Adipose tissue (tissue), 3 donors: ENCODE results near the gene SFMBT1. TPM values are rescaled to one million over a fixed set of nuclear protein-coding genes. Genes with fewer than 3 reads are reported as not detected.

Source experiments
- H3K27ac ChIP-seq: one replicate; pipeline ENCODE4 v1.5.1; 2013; ENCODE audit warnings: low read depth, low read length
- WGBS, 3 donors: extraction: QIAGEN DNeasy Blood & Tissue Kit; methylation state at CpG; one replicate each; pipeline ENCODE4 v1.1.7; 2013; 5-methylcytosine and 5-hydroxymethylcytosine counted together
- polyA plus RNA-seq, 3 donors: library from polyadenylated mRNA; stranded (reverse); fragments of 200-250 nt; gene quantifications; one replicate each; pipeline ENCODE4 v1.2.3, GENCODE V29; 2013
- donor health status: healthy with polysubstance abuse.
- donor health status: Bipolar disorder and iron deficiency.
- donor health status: healthy.

Gene SFMBT1
- polyA plus RNA-seq, 3 donors = 1.9 to 5.2 (median 3.1) TPM

DNA sequence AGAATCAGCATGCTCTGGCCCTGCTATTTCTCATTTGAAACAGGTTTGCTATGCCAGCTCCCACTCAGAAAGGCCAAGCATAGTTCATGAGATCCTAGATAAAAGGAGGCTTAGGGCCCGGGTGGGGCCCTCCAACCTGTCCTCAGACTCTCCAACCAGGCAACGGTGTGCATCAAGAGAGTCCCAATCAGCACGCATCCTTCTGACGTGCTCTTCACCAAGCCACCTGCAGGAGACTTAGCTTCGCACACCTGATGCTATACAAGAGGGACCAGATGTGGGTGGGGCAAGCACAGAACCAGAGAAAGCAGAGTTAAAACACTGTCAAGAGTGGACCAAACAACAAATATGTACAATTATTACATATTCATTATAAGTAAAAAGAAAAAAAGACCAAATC lies 165.8 kb downstream of the SFMBT1 start:
- H3K27ac ChIP-seq = no peak overlapping the region
- WGBS, 3 donors = 90 to 96% (median 96%) methylated on average over 5 of the region's 5 CpGs

DNA sequence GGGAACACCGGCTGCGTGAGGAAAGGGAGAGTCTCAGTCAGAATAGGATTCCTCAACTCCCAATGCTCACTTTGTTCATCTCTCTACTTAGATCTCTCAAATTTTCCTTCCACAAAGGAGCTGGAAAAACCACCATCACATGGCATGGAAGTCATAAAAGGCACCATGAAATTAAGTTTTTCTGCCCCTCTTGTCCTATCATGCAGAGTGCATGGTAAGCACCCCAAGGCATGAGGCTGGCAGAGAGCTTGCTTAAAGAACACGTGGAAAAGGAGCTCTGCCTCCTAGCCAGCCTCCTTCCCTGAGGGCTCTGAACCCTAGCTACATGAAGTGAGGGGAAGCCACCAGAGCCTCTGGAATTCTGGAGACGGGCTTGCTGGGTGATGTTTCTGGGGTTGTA lies 166.3 kb downstream of the SFMBT1 start:
- no peak overlapping the region for H3K27ac ChIP-seq
- 92 to 96% (median 95%) methylated on average over 4 of the region's 4 CpGs for WGBS, 3 donors

DNA sequence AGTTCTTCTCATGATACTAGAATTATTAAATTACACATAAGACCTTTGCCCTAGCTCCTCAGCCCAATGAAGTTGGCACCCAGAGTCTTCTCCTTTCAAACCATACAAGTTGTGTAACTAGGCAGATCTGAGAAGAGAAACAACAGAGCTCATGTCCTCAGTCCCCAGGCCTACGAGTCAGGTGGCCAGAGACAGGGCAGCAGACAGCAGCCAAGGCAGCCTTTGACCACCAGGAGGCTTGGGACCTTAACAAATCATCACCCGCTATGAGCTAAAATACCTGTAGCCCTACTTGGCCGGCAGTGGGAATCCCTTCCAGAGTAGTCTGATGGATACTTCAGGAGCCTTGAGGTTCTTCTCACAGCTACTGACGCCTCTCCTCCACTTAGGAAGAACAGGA lies 166.8 kb downstream of the SFMBT1 start:
- no peak overlapping the region for H3K27ac ChIP-seq
- 92 to 99% (median 96%) methylated on average over 4 of the region's 4 CpGs for WGBS, 3 donors

DNA sequence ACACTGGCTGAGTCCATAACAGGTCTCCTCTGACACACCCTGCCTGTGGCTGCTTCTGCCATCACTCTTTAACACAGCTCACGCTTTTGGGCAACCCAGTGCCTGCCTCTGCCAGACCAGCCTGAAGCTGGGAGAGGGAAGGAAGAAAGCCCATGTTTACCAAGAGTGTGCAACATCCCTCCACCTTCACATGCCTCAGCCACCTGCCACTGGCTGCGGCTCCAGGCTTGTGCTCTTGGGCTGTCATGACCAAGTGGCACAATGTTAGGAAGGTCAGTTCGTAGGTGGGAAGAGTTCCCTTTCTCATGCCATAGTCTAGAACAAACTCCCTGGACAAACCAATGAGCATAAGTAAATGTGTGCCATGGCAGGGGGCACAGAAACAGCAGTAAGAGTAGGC lies 168.8 kb downstream of the SFMBT1 start:
- no peak overlapping the region for H3K27ac ChIP-seq
- WGBS, 3 donors = 60 to 78% (median 69%) methylated on average over 3 of the region's 3 CpGs

DNA sequence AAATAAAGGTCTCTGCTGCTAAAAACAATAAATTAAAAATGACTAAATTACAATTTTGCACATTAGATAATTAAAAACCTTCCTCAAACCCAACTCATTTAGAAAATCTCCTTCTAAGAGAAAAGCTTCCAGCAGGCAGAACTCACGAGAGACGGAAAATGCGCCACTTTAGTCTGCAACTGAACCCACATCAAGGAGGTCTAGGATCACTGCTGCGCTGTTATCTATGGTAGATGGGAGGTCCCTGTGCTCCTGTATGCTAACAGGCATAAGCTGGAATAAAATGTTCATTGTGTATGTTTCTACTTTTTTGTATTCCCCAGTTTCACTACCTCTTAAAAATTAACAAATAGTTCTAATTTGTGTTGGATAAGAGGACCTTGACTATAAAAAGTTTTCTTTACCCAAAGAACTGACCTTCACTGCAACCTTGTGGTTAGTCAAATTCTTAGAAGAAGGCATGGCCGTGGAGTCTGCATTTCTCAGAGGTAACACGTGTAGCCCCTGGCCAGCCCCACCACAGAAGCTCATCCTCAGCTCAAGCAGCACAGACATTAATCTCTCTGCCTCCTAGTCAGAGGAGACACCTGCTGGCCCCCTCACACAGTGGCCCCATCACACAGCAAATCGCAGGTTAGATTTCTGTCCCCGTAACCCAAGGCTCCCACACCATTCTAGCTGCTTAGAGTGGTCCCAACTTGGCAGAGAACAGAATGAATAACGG lies 170.8 kb downstream of the SFMBT1 start:
- H3K27ac ChIP-seq = no peak overlapping the region
- 83 to 91% (median 87%) methylated on average over 9 of the region's 9 CpGs for WGBS, 3 donors

DNA sequence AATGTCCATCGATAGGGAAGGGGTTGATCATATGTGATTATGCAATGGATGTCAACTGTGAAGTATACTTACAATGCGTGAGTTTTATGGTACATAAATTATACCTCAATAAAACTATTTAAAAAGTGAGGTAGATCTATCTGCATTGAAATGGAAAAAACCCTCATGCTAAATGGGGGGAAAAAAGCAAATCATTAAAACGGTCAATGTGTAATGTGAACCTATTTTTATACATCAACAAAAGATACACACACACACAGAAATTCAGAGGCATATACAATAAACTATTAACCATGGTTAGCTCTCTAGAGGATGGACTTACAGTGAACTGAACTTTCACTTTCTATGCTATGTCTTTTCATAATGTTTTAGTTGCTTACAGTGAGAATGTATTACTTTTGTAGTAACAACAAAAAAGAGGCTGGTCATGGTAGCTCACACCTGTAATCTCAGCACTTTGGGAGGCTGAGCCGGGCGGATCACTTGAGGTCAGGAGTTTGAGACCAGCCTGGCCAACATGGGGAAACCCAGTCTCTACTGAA lies 171.6 kb downstream of the SFMBT1 start:
- 76 to 82% (median 80%) methylated on average over 5 of the region's 5 CpGs for WGBS, 3 donors
- H3K27ac ChIP-seq = no peak overlapping the region

DNA sequence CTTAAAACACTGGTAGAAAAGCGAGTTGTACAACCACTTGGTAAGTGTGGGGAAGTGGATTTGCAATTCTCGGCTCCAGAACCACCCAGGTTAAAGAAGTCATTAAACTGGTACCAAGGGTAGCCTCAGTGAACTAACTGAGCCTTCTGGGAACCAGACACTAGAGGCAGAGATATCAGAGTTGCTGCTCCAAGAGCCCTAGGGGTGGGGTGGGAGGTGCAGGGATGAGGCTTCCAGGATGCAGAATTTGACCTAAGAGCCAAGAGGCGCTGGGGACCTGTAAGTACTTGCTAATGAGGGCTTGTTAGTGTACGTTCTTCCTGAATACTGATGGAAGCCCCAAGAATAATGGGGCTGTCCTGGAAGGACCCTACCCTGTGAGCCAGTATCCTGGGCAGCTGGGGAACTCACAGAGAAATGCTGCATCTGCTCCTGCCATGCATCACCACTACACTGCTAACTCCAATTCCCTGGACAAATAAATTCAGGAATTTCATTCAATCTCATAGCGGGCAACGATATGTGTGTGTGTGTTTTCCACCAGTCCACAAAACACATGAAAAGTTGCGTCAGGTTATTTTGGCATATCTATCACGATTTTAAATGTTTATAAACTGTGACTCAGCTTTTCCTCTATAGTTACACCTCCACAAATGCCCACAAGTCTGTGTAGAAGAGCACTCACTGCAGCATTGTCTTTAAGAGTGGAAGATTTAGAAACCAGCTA lies 172.3 kb downstream of the SFMBT1 start:
- no peak overlapping the region for H3K27ac ChIP-seq
- WGBS, 3 donors = 67 to 72% (median 69%) methylated on average over 8 of the region's 8 CpGs

DNA sequence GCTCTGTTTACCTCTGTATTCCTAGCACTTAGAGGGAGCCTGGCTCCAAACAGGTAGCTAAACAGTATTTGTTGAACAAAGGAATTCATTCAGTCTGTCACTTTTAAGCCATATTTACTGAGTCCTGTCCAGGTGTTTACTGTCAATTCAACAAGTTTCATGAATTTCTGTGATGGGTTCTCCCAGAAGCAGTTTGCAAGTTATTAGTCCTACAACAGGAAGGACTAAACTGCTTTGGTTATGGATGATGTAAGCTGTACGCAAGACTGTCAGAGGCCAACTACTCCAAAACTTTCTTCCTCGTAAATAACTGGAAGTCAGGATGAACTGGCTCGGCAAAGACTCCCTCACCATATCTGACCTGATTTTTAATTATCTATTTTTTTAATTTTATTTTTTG lies 173.6 kb downstream of the SFMBT1 start:
- no peak overlapping the region for H3K27ac ChIP-seq
- 67 to 86% (median 69%) methylated on average over 3 of the region's 3 CpGs for WGBS, 3 donors

DNA sequence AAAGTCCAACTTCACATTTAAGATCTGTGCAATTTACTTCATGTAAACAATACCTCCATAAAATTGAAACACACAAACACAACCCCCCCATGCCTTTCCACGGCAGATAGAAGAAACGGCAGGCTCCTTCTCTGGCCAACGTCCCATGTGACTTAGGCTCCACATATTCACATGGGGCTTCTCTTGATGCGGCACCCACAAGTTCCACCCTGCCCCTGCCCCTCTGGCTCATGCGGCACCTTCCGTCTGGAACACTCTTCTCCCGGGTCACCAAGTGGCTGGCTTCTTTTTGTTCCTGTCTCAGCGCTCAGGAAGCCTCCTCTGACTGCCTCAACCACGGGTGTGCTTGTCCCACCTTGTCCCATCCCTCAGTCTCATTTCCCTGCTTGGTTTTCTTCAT lies 174.1 kb downstream of the SFMBT1 start:
- no peak overlapping the region for H3K27ac ChIP-seq
- 75 to 79% (median 76%) methylated on average over 9 of the region's 9 CpGs for WGBS, 3 donors

DNA sequence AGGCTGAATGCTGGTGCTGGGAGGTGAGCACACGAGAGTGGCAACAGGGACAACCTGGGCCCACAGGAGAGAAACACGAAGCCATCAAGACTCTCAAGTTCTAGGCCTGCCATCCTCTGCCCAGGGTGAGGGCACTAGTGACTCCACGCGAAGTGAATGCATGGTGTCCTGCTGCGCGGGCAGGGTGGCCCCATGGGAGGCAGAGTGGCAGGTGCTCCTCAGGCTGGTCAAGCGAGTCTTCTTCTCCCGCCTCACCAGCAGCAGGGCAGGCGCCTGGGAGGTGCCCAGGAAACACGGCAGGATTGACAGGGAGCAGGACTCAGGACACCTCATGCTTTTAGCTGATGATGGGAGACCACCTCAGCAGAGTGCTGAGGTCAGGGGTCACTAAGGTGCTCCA lies 175.4 kb downstream of the SFMBT1 start:
- WGBS, 3 donors = 93 to 96% (median 95%) methylated on average over 10 of the region's 10 CpGs
- no peak overlapping the region for H3K27ac ChIP-seq

DNA sequence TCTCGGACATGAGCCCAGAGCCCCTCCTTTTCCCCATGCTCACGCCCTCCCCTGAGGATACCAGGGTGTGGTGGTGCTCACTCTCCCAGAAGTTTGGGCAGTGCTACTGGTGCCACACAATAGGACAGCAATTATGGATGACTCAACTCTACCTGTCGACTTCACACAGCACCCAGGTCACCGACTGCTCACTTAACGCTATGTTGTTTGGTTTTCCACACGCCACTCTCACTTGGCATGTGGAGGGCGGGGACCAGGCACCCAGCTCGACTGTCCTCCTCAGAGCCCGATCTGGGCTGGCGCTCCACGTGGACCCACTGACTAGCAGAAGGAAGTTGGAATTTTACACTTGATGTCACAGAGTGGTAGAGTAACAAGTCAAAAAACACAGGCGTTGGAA lies 179.4 kb downstream of the SFMBT1 start:
- 91 to 96% (median 96%) methylated on average over 12 of the region's 12 CpGs for WGBS, 3 donors
- no peak overlapping the region for H3K27ac ChIP-seq

DNA sequence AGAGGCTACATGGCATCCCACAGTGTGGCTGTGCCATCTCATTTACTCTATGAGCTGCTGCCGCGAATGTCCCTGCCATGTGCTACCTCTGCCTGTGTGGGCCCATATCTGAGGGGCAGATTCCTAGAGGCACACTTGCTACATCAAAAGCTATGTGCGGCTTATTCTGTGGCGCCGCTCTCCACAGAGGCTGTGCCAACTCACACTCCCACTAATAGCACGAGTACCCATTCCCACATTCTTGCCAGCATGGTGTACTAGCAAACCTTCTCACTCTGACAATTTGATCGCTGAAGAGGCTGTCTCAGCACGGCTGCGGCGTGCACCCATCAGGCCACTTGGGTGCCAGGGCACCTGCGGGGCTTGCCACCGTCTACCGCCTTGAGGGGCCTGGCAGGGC lies 179.9 kb downstream of the SFMBT1 start:
- H3K27ac ChIP-seq = no peak overlapping the region
- 96 to 98% (median 96%) methylated on average over 13 of the region's 13 CpGs for WGBS, 3 donors

DNA sequence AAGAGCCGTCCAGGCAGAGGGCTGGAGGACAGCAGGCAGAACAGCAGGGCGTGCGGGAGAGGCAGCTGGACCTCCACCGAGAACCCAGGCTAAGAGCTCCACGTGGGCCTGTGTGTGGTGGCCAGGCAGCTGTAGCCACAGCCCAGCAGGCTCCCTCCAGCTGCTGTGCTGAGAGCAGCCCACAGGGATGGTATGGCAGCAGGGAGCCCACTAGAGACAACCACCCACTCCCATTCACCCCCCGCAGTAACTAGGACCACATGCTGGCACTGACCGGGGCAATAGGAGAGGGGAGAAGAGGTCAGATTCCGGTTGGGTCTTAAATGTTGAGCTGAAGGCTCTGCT lies 185.5 kb downstream of the SFMBT1 start:
- H3K27ac ChIP-seq = no peak overlapping the region
- 86 to 95% (median 86%) methylated on average over 8 of the region's 8 CpGs for WGBS, 3 donors

DNA sequence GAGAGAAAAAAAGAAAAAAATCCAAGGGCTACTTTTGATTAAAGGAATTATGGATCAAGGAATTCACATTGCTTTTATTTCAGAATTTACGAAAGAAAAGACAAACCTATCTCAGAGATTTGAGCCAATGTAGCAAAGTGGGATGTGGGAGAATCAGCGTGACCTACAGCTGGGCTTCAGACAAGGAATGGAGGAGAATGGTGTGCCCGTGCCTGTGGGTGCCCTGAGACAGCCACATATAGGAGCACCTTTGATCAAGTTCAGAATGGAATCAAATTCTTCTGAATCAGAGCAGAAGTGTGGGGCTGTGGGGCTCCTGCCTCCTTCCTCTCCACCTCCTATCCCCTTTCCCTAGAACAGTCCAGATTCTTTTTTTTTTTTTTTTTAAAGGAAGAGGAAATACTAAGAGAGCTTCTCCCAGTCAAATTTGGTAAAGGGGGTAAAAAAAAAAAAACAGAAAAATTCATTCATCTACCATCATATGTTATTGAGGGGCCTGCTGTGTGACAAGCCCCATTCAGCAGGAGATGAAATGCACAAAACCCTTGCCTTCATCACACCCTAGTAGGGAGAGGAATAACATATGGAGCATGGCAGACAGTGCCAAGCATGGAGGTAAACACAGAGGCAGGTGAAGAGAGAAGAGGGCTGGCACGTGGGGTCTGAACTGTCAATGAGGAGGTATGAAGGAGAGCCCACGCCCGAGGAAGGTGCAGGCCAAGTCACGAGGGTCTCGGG lies 186.0 kb downstream of the SFMBT1 start:
- no peak overlapping the region for H3K27ac ChIP-seq
- 65 to 90% (median 87%) methylated on average over 8 of the region's 8 CpGs for WGBS, 3 donors

DNA sequence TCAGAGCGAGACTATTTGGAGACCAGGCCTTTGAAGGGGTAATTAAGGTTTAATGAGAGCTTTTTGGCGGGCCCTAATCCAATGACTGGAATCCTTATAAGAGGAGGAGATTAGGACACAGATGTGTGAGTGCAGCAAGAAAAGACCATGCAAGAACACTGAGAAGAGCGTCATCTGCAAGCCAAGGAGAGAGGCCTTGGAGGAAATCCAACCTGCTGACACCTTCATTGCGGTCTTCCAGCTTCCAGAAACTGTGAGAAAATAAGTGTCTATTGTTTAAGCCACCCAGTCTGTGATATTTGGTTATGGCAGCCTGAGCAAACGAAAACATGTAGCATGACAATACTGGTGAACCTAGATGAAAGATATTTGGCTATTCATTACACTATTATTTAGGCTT lies 188.0 kb downstream of the SFMBT1 start:
- 71 to 97% (median 95%) methylated on average over 5 of the region's 5 CpGs for WGBS, 3 donors
- no peak overlapping the region for H3K27ac ChIP-seq

DNA sequence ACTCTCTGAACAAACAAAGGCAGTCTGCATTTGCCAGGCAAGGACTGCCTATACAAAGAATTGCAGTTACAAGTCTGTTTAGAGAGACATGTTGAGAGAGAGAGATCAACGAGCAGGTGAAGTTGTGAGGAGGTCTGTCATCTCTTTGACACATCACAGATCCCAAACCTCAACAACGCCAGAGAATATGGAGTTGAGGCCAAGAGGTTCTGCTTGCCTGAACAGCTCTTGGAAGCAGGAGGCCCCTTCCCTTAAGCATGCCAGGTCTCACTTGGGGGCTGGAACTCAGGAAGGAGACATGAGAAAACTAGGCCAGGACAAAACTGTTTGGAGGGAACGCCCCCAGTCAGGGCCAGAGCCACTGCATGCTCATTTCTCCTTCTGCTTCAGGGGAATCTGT lies 188.7 kb downstream of the SFMBT1 start:
- 77 to 80% (median 79%) methylated on average over 3 of the region's 3 CpGs for WGBS, 3 donors
- H3K27ac ChIP-seq = no peak overlapping the region

DNA sequence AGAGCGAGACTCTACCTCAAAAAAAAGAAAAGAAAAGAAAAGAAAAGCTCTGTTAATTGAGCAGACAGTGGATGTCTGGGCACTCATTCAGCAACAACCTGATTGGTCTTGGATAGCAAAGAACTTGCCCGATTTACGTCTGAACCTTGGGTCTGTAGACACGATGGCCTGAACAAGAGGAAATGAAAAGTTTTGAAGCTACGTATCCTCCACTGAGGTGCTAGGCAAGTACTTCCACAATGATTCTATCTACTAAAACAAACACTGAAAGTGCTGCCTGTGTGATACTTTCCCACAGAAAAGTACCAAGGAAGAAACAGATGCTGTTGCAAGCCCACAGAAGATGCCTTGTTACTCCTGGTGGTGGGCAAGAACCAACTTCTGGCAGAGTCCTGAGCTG lies 189.2 kb downstream of the SFMBT1 start:
- no peak overlapping the region for H3K27ac ChIP-seq

DNA sequence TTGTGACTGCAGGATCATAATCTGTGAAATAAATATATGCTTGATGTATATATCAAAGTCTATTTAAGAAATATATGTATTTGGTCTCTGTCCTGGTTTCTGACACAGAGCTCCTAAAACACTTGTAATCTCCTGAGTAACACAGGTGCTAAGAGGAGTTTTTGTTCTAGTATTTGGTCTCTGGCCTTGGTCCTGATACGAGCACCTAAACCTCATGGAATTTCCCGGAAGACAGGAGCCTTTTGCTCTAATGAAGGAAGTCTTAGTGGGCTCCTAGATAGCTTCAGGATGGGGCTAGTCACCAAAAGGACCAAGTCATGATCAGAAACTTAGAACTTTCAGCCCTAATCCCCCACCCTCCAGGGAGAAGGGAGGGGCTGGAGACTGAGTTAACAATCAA lies 191.9 kb downstream of the SFMBT1 start:
- 77 to 95% (median 92%) methylated on average over 2 of the region's 2 CpGs for WGBS, 3 donors
- H3K27ac ChIP-seq = no peak overlapping the region

More for the DNA sequence above, 189.2 kb downstream of the SFMBT1 start:
- 64 to 91% (median 90%) methylated on average over 5 of the region's 5 CpGs for WGBS, 3 donors
